HepG2 (cell line): Measurements from ENCODE around the gene NRN1L. TPM values are rescaled to one million over a fixed set of nuclear protein-coding genes. Genes with fewer than 3 reads are reported as not detected.
A peak's percentile ranks its signal among the peaks of the same experiment; 100 is the strongest.

Experiments
- ARNT2 ChIP-seq: sonication (generic); formaldehyde crosslinking; IDR thresholded peaks from 2 replicates; pipeline ENCODE4 v1.8.0; 2022; ENCODE audit warnings: mild to moderate bottlenecking, low read depth, missing genetic modification reagents, moderate library complexity
- NFATC3 ChIP-seq: sonication (generic); formaldehyde crosslinking; IDR thresholded peaks from 2 replicates; pipeline ENCODE4 v1.5.1; 2020; ENCODE audit warnings: mild to moderate bottlenecking, missing genetic modification reagents
- U2AF1 ChIP-seq: fragments of 200-400 bp; formaldehyde crosslinking; optimal IDR thresholded peaks from 2 replicates; pipeline ENCODE3; 2017; ENCODE audit warnings: mild to moderate bottlenecking, low read depth, low read length
- ZFP37 ChIP-seq: sonication (generic); formaldehyde crosslinking; IDR thresholded peaks from 2 replicates; pipeline ENCODE4 v1.4.0; 2020; ENCODE audit warnings: missing genetic modification reagents, borderline replicate concordance
- ZNF570 ChIP-seq: sonication (generic); formaldehyde crosslinking; IDR thresholded peaks from 2 replicates; pipeline ENCODE4 v1.4.0; 2020; ENCODE audit warnings: mild to moderate bottlenecking, missing genetic modification reagents, borderline replicate concordance
- polyA plus RNA-seq, 8 experiments: library from polyadenylated mRNA; depleted of rRNA in 3 of 8; stranded (reverse) in 7 of 8; unstranded in 1 of 8; fragments of >200 nt; fragmentation: Illumina TruSeq in 4 of 8; extraction: Trizol in 4 of 8; gene quantifications; 2 replicates each; pipeline versions ENCODE4 v1.2.1 to v1.2.3, GENCODE V29; 2011 to 2016; ENCODE audit warnings: low read depth in 4 of 8, missing spikeins in 1 of 8, mixed read lengths in 1 of 8; ENCODE audit not compliant: insufficient read depth in 1 of 8
- total RNA-seq, 5 experiments: library from RNA; depleted of rRNA; stranded (reverse); fragments of >200 nt; fragmentation: Illumina TruSeq; extraction: Trizol; gene quantifications; 2 replicates each; pipeline ENCODE4 v1.2.3, GENCODE V29; 2016; ENCODE audit warnings: low read depth in 1 of 5
- TF ChIP-seq, protein P1 (sequence below): sonication (generic); formaldehyde crosslinking; IDR thresholded peaks from 2 replicates; pipeline ENCODE4 v1.8.0; 2022; ENCODE audit warnings: mild to moderate bottlenecking, missing genetic modification reagents, moderate library complexity
- TF ChIP-seq, protein P2 (sequence below): sonication (generic); formaldehyde crosslinking; IDR thresholded peaks from 2 replicates; pipeline ENCODE4; 2020; ENCODE audit warnings: missing genetic modification reagents, mild to moderate bottlenecking, borderline replicate concordance

Gene NRN1L
- total and polyA plus RNA-seq, 2 of the 13 experiments (the other 11 are each of a cell fraction or from before 2014, with no cell fraction given) = 0.53 to 1.2 TPM

DNA sequence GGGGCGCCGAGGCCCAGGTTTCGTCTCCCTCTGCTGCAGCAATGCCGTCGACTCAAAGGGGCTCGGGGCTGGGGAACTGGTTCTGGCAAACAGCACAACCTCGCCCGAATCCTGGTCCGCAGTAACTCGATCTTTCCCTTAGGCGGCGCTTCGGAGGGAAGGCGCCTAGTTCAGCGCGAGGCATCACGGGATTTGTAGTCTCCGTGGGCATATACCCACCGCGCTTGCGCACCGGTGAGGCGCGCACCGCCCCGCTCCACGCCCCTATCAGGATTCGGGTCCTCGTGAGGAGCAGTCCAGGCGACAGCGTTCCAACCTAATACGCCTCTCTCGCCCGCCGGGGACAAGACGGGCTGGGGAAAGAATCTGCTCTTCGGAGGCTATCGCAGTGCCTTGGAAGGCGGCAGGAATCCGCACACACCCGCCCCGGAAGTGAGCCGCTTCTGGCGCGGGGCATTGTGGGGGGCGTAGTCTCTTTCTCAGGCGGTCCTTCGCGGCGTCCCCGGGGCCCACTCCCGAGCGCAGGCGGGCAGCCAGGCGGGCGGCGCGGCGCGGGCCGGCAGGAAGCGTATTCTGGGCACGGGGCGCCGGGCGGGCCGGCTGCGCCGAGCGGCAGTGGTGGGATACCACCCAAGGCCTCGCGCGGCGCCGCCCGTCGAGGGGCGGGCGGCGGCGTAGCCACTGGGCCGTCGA, 42.7 kb upstream of the NRN1L start, which contains the start of gene THAP11 (continued):
- TF ChIP-seq, protein P1, sequence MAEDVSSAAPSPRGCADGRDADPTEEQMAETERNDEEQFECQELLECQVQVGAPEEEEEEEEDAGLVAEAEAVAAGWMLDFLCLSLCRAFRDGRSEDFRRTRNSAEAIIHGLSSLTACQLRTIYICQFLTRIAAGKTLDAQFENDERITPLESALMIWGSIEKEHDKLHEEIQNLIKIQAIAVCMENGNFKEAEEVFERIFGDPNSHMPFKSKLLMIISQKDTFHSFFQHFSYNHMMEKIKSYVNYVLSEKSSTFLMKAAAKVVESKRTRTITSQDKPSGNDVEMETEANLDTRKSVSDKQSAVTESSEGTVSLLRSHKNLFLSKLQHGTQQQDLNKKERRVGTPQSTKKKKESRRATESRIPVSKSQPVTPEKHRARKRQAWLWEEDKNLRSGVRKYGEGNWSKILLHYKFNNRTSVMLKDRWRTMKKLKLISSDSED = no peak
- TF ChIP-seq ZFP37 (no peak), U2AF1 (no peak), ZNF570 (CRISPR knock-in tag) (no peak), NFATC3 (CRISPR knock-in tag) (no peak), ARNT2 (peak; percentile 12)
- TF ChIP-seq, protein P2, sequence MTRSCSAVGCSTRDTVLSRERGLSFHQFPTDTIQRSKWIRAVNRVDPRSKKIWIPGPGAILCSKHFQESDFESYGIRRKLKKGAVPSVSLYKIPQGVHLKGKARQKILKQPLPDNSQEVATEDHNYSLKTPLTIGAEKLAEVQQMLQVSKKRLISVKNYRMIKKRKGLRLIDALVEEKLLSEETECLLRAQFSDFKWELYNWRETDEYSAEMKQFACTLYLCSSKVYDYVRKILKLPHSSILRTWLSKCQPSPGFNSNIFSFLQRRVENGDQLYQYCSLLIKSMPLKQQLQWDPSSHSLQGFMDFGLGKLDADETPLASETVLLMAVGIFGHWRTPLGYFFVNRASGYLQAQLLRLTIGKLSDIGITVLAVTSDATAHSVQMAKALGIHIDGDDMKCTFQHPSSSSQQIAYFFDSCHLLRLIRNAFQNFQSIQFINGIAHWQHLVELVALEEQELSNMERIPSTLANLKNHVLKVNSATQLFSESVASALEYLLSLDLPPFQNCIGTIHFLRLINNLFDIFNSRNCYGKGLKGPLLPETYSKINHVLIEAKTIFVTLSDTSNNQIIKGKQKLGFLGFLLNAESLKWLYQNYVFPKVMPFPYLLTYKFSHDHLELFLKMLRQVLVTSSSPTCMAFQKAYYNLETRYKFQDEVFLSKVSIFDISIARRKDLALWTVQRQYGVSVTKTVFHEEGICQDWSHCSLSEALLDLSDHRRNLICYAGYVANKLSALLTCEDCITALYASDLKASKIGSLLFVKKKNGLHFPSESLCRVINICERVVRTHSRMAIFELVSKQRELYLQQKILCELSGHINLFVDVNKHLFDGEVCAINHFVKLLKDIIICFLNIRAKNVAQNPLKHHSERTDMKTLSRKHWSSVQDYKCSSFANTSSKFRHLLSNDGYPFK (CRISPR knock-in tag) = peak; percentile 64; the same call in 1 of the 2 replicates
